GM20000 (cell line): ENCODE results near the gene FILIP1.

Experiments
- DNase-seq: peaks from one replicate; pipeline ENCODE4 v3.0.0; 2012; ENCODE audit warnings: low spot score
- CTCF ChIP-seq: IDR thresholded peaks from 2 replicates; pipeline ENCODE4 v1.5.1; 2012; ENCODE audit warnings: mild to moderate bottlenecking, control low read depth; ENCODE audit errors: extremely low read depth, missing control alignments

The FILIP1 gene

GRCh38 chr6:75243333-75244062 is 250.1 kb downstream of the FILIP1 start, which contains the start of gene COX7A2:
Gene COX7A2 (minus strand): TSS chr6:75243801. CDS start chr6:75243734, 67 bp downstream.
- DNase-seq: peak; percentile 82
- TF ChIP-seq CTCF: no peak
